GM12872 (cell line): ENCODE measurements around the gene VSIR.

Experiments used
- CTCF ChIP-seq: IDR thresholded peaks from 3 replicates; pipeline ENCODE4 v1.5.1; 2011; ENCODE audit warnings: low read depth, mild to moderate bottlenecking, low read length, moderate library complexity; ENCODE audit not compliant: insufficient read depth

VSIR gene

GRCh38 chr10:71697938-71698709 lies 75.2 kb downstream of the VSIR start:
- TF ChIP-seq CTCF: no peak
